Measurements from ENCODE around the gene CENPM. TPM values are rescaled to one million over a fixed set of nuclear protein-coding genes. Genes with fewer than 3 reads are reported as not detected.

The CENPM gene
- total and polyA plus RNA-seq, 2 experiments from 2014 or later, result 50.0 to 61.6 TPM

DNA sequence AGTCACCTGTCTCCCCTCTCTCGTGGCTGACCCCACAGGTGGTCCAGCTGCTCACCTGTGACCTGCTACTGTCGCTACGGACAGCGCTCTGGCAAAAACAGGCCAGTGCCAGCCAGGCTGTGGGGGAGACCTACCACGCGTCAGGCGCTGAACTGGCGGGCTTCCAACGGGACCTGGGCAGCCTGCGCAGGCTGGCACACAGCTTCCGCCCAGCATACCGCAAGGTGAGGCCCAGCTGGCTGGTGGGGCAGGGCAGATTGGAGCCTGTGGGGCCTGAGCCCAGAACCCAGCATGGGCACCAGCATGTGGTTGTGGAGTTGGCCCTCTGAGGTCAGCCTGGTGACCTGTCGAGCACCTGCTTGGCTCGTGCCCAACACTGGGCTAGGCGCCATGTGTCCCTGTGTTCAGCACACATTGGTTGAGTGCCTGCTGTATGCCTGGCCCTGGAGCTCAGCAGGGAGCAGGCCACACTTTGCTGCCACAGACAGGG is 44.0 kb downstream of the CENPM start:
- peaks cover 19% of the 10 kb centered on the region for H3K27me3 Mint-ChIP-seq (ENCODE audit: insufficient read depth, low read depth, poor library complexity)
- no peaks in the 10 kb centered on the region for H3K9me3 Mint-ChIP-seq
- Histone ChIP-seq H3K4me1 (ENCODE audit: insufficient read depth) (peaks cover 7% of the 10 kb centered on the region; the same call in 1 of the 2 replicates), H3K9me2 (ENCODE audit: insufficient read depth) (no peaks in the 10 kb centered on the region), H3K4me3 (no peak overlapping the region), H2AFZ (no peak overlapping the region), H4K20me1 (replicated peaks; ENCODE audit: insufficient read depth) (peaks cover 12% of the 10 kb centered on the region), H3F3A (replicated peaks; ENCODE audit: low read depth) (peaks cover 3% of the 10 kb centered on the region), H3K27me3 (ENCODE audit: insufficient read depth) (no peaks in the 10 kb centered on the region), H3K27ac (ENCODE audit: low read depth) (no peak overlapping the region), H3K4me2 (no peak overlapping the region), H3K79me2 (replicated peaks; ENCODE audit: insufficient read depth) (no peaks in the 10 kb centered on the region), H3K36me3 (ENCODE audit: insufficient read depth) (peaks cover 14% of the 10 kb centered on the region)
- no peaks in the 10 kb centered on the region for H3K4me1 Mint-ChIP-seq
- peaks cover 54% of the 10 kb centered on the region for H3K36me3 Mint-ChIP-seq (ENCODE audit: low read depth)
- H3K27ac Mint-ChIP-seq, result no peak overlapping the region
- H3K4me3 Mint-ChIP-seq, result no peak overlapping the region
- ATAC-seq (no peak), DNase-seq (ENCODE audit: low spot score) (no peak)
- TF ChIP-seq EZH2 (IDR thresholded peaks at IDR 0.05; ENCODE audit: low read depth, unreplicated experiment) (no peak), ZNF331 (CRISPR knock-in tag; IDR thresholded peaks at IDR 0.05; ENCODE audit: low read depth) (no peak)
- TF ChIP-seq, protein P1, sequence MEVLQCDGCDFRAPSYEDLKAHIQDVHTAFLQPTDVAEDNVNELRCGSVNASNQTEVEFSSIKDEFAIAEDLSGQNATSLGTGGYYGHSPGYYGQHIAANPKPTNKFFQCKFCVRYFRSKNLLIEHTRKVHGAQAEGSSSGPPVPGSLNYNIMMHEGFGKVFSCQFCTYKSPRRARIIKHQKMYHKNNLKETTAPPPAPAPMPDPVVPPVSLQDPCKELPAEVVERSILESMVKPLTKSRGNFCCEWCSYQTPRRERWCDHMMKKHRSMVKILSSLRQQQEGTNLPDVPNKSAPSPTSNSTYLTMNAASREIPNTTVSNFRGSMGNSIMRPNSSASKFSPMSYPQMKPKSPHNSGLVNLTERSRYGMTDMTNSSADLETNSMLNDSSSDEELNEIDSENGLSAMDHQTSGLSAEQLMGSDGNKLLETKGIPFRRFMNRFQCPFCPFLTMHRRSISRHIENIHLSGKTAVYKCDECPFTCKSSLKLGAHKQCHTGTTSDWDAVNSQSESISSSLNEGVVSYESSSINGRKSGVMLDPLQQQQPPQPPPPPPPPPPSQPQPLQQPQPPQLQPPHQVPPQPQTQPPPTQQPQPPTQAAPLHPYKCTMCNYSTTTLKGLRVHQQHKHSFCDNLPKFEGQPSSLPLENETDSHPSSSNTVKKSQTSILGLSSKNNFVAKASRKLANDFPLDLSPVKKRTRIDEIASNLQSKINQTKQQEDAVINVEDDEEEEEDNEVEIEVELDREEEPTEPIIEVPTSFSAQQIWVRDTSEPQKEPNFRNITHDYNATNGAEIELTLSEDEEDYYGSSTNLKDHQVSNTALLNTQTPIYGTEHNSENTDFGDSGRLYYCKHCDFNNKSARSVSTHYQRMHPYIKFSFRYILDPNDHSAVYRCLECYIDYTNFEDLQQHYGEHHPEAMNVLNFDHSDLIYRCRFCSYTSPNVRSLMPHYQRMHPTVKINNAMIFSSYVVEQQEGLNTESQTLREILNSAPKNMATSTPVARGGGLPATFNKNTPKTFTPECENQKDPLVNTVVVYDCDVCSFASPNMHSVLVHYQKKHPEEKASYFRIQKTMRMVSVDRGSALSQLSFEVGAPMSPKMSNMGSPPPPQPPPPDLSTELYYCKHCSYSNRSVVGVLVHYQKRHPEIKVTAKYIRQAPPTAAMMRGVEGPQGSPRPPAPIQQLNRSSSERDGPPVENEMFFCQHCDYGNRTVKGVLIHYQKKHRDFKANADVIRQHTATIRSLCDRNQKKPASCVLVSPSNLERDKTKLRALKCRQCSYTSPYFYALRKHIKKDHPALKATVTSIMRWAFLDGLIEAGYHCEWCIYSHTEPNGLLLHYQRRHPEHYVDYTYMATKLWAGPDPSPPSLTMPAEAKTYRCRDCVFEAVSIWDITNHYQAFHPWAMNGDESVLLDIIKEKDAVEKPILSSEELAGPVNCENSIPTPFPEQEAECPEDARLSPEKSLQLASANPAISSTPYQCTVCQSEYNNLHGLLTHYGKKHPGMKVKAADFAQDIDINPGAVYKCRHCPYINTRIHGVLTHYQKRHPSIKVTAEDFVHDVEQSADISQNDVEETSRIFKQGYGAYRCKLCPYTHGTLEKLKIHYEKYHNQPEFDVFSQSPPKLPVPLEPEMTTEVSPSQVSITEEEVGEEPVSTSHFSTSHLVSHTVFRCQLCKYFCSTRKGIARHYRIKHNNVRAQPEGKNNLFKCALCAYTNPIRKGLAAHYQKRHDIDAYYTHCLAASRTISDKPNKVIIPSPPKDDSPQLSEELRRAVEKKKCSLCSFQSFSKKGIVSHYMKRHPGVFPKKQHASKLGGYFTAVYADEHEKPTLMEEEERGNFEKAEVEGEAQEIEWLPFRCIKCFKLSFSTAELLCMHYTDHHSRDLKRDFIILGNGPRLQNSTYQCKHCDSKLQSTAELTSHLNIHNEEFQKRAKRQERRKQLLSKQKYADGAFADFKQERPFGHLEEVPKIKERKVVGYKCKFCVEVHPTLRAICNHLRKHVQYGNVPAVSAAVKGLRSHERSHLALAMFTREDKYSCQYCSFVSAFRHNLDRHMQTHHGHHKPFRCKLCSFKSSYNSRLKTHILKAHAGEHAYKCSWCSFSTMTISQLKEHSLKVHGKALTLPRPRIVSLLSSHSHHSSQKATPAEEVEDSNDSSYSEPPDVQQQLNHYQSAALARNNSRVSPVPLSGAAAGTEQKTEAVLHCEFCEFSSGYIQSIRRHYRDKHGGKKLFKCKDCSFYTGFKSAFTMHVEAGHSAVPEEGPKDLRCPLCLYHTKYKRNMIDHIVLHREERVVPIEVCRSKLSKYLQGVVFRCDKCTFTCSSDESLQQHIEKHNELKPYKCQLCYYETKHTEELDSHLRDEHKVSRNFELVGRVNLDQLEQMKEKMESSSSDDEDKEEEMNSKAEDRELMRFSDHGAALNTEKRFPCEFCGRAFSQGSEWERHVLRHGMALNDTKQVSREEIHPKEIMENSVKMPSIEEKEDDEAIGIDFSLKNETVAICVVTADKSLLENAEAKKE (CRISPR knock-in tag; IDR thresholded peaks at IDR 0.05), result no peak

DNA sequence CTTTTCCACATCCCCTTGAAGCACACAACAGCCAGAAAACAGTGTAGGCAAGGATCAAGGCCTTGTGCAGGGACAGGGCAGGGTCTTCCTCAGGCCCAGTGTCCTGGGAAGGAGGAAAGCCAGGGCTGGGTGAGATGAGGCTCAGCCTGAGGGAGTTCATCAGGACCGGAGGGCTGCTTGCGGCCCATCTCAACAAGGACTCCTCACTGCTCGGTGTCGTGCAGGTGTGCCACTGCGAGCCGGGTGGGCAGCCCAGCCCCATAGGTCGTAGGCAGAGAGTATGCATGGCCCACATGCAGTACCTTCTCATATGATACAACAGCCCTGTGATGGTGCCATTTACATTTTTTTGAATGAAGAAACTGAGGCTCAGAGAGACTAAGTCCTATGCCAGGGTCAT is 44.9 kb downstream of the CENPM start:
- Mint-ChIP-seq H3K27ac (no peak overlapping the region), H3K36me3 (ENCODE audit: low read depth) (peaks cover 62% of the 10 kb centered on the region), H3K4me1 (no peaks in the 10 kb centered on the region), H3K9me3 (no peaks in the 10 kb centered on the region), H3K4me3 (no peak overlapping the region), H3K27me3 (ENCODE audit: insufficient read depth, low read depth, poor library complexity) (peaks cover 16% of the 10 kb centered on the region)
- H3F3A ChIP-seq (replicated peaks; ENCODE audit: low read depth), result peaks cover 1% of the 10 kb centered on the region; the same call in 1 of the 2 replicates
- ATAC-seq (no peak), DNase-seq (ENCODE audit: low spot score) (no peak)
- H2AFZ ChIP-seq, result no peak overlapping the region
- H3K9me2 ChIP-seq (ENCODE audit: insufficient read depth), result no peaks in the 10 kb centered on the region
- no peaks in the 10 kb centered on the region for H3K79me2 ChIP-seq (replicated peaks; ENCODE audit: insufficient read depth)
- H3K4me3 ChIP-seq, result no peak overlapping the region
- no peaks in the 10 kb centered on the region for H3K4me1 ChIP-seq (ENCODE audit: insufficient read depth)
- TF ChIP-seq, protein P2, sequence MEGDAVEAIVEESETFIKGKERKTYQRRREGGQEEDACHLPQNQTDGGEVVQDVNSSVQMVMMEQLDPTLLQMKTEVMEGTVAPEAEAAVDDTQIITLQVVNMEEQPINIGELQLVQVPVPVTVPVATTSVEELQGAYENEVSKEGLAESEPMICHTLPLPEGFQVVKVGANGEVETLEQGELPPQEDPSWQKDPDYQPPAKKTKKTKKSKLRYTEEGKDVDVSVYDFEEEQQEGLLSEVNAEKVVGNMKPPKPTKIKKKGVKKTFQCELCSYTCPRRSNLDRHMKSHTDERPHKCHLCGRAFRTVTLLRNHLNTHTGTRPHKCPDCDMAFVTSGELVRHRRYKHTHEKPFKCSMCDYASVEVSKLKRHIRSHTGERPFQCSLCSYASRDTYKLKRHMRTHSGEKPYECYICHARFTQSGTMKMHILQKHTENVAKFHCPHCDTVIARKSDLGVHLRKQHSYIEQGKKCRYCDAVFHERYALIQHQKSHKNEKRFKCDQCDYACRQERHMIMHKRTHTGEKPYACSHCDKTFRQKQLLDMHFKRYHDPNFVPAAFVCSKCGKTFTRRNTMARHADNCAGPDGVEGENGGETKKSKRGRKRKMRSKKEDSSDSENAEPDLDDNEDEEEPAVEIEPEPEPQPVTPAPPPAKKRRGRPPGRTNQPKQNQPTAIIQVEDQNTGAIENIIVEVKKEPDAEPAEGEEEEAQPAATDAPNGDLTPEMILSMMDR (conservative IDR thresholded peaks at IDR 0.05; ENCODE audit: low read depth in 2 of 2), result no peak
- no peak for TF ChIP-seq ZNF331 (CRISPR knock-in tag; IDR thresholded peaks at IDR 0.05; ENCODE audit: low read depth)
- no peak for TF ChIP-seq STAT1 (IDR thresholded peaks at IDR 0.05; ENCODE audit: unreplicated experiment)
- no peak for TF ChIP-seq POLR2AphosphoS5 (IDR thresholded peaks at IDR 0.05; ENCODE audit: low read depth)
- TF ChIP-seq, protein P3, sequence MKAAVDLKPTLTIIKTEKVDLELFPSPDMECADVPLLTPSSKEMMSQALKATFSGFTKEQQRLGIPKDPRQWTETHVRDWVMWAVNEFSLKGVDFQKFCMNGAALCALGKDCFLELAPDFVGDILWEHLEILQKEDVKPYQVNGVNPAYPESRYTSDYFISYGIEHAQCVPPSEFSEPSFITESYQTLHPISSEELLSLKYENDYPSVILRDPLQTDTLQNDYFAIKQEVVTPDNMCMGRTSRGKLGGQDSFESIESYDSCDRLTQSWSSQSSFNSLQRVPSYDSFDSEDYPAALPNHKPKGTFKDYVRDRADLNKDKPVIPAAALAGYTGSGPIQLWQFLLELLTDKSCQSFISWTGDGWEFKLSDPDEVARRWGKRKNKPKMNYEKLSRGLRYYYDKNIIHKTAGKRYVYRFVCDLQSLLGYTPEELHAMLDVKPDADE (IDR thresholded peaks at IDR 0.05), result no peak
- TF ChIP-seq ZNF114 (CRISPR knock-in tag; IDR thresholded peaks at IDR 0.05), result no peak
- TF ChIP-seq CREB1 (CRISPR knock-in tag; IDR thresholded peaks at IDR 0.05; ENCODE audit: low read depth), result no peak
- no peak for TF ChIP-seq NANOG (IDR thresholded peaks at IDR 0.05; ENCODE audit: borderline replicate concordance)
- TF ChIP-seq EZH2phosphoT487 (IDR thresholded peaks at IDR 0.05; ENCODE audit: unreplicated experiment), result no peak
- no peak overlapping the region for H3K4me2 ChIP-seq
- H3K27ac ChIP-seq (ENCODE audit: low read depth), result no peak overlapping the region
- peaks cover 23% of the 10 kb centered on the region for H3K36me3 ChIP-seq (ENCODE audit: insufficient read depth)
- peaks cover 11% of the 10 kb centered on the region for H4K20me1 ChIP-seq (replicated peaks; ENCODE audit: insufficient read depth)
- H3K27me3 ChIP-seq (ENCODE audit: insufficient read depth), result no peaks in the 10 kb centered on the region

Measured in GM23338 (cell line).